Omental fat pad (tissue), 4 donors: Measurements from ENCODE around the gene TUBE1. TPM values are rescaled to one million over a fixed set of nuclear protein-coding genes. Genes with fewer than 3 reads are reported as not detected.

ENCODE experiments used
- ATAC-seq: fragments of 150-250 bp; one replicate; pipeline ENCODE4 v1.9.1; 2016; ENCODE audit warnings: mild to moderate bottlenecking, moderate library complexity; ENCODE audit not compliant: low FRiP score
- DNase-seq: peaks from one replicate; pipeline ENCODE4 v3.0.0-alpha.2; 2019; ENCODE audit warnings: low spot score
- CTCF ChIP-seq, 3 donors: fragments of 450-650 bp; IDR thresholded peaks; one replicate each; pipeline ENCODE4 v1.5.1; 2016 to 2017; ENCODE audit warnings: antibody characterized with exemption in 3 of 3, mild to moderate bottlenecking in 3 of 3, moderate library complexity in 2 of 3
- total RNA-seq, 4 donors: library from RNA; depleted of rRNA; stranded (reverse); fragments of >200 nt; gene quantifications; one replicate each; pipeline ENCODE4 v1.1.0, GENCODE V29; 2016

Gene TUBE1
- total RNA-seq, 4 donors from 2014 or later: 21.0 to 68.7 (median 31.6) TPM

DNA sequence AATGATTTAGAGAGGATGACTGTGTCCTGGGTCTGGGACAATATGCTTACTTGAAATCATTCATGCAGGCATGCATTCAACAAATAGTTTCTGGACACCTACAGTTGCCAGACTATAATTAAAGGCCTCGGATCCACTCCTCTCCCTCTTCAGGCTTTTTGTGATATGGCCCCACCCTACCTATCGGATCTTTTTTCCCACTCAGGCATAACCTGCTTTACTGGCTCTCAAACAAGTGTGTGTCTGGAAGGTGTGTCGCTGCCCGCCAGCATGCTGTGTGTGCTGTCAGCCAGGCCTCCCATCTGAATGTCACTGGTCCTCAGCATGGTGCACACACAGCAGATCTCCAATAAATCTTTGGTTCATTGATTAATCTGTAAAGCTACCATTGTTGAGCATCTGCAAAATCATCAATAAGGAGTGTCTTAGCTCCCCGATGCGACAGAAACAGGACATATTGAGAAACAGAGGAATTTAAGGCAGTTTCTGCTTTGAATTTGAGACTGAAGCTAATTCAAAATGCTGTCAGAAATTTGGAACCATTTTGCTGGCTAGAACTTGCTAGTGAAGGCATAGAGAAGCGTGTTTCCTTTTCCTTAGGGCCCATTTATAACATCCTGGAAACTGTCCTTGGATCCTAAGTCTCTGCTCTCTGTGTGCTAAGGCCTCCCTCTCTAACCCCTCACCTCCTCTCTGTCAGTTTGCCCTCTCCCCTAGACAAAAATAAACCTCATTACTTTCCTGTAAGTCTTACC, 56.9 kb downstream of the TUBE1 start:
- no peak for TF ChIP-seq CTCF (IDR thresholded peaks at IDR 0.05)
- DNase-seq (no peak), ATAC-seq (no peak)

- no peak for ATAC-seq
- peak; percentile 71 for DNase-seq
- peak in 1 of 3 donors; percentile 9 for TF ChIP-seq CTCF (IDR thresholded peaks at IDR 0.05)
These were observed 58.0 kb downstream of the TUBE1 start for GRCh38 chr6:112029045-112029822.

DNA sequence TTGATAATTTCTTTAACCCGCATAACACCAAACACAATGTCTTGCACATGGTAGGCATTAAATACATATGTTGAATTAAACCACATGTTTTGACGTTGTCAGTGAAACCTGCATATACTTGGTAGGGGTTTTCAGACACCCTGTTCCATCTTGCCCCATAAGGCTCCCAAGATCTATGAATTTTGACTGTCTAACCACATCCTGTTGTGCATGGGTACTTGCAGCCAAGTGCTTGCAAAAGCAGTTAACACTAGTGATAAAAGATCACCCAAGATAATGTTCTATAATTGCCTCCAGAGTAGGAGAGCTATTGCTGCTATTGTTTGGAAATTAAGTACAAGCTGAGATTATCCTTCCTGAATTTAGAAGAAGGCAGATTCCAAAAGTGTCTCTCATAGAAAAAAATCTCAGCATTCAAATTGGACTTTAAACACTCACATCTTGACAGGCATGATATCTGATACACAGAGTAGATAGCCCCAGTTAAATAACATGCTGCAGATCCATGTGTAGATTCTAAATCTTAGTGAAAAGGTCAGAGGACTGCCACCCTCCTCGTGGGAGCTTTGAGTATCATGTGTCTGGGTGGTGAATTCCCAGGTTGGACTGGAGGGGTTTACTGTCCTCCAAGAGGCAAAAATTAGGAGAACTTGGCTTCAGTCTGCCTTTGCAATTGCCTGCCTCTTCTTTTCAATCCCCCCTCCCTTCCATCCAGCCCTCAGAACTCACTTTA, 59.2 kb downstream of the TUBE1 start:
- DNase-seq: no peak
- ATAC-seq: no peak

GRCh38 chr6:112026933-112027332, 60.3 kb downstream of the TUBE1 start:
- ATAC-seq: no peak
- DNase-seq: no peak
- no peak for TF ChIP-seq CTCF (IDR thresholded peaks at IDR 0.05)

More for the DNA sequence above, 59.2 kb downstream of the TUBE1 start:
- no peak for TF ChIP-seq CTCF (IDR thresholded peaks at IDR 0.05)

- TF ChIP-seq CTCF (IDR thresholded peaks at IDR 0.05): no peak
- no peak for DNase-seq
- ATAC-seq: no peak
These were observed 62.8 kb downstream of the TUBE1 start for GRCh38 chr6:112024464-112024863.

DNA sequence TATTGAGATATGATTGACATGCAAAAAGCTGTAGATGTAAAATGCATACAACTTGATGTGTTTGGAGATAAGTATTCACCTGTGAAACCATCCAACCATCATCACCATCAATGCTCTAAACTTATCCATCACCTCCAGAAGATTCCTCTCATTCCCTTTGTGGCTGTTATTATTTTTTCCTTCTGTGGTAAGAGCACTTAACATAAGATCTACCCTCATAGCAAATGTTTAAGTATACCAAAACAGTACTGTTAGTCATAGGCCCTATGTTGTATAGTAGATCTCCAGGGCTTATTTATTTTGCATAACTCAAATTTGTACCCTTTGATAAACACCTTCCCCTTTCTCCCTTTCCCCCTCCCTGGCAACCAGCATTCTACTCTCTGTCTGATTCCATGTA, 64.5 kb downstream of the TUBE1 start:
- DNase-seq (no peak), ATAC-seq (no peak)
- TF ChIP-seq CTCF (IDR thresholded peaks at IDR 0.05): no peak
